Measurements from ENCODE around the gene EXOSC10.

DNA sequence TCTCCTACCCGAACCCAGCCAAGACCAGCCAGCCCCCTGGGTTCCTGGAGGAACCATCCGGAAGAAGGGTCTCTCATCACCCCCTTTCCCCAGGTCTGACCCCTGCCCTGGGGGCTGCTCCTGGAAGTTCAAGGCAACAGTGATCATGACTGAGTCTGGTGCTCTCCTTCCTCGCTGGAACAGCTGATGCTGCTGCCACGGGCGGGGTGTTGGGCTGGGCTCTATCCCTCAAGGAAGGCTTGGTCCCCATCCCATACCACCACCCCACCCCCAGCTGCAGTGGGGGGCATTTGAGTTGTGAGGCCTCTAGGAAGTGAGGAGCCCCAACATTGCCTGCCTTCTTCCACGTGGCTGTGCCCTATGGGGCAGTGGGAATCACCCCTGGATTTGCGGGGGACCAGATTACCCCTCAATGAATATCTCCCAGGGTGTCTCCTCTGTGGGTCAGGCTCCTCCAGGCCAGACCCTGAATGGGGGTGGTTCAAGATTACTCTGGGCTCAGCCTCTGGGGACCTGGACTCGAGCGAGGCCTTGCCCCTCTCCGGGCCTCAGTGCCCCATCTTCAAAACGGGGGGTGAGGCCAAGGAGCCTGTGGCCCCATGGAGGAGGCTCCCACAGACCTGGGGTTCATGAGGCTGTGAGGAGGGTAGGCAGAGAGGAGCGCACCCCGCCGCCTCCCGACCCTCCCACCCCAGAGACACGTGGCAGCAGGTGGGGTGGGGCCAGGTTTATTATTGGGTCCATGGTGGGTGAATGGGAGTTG is 55.4 kb downstream of the EXOSC10 start:
- TF ChIP-seq, protein P1, sequence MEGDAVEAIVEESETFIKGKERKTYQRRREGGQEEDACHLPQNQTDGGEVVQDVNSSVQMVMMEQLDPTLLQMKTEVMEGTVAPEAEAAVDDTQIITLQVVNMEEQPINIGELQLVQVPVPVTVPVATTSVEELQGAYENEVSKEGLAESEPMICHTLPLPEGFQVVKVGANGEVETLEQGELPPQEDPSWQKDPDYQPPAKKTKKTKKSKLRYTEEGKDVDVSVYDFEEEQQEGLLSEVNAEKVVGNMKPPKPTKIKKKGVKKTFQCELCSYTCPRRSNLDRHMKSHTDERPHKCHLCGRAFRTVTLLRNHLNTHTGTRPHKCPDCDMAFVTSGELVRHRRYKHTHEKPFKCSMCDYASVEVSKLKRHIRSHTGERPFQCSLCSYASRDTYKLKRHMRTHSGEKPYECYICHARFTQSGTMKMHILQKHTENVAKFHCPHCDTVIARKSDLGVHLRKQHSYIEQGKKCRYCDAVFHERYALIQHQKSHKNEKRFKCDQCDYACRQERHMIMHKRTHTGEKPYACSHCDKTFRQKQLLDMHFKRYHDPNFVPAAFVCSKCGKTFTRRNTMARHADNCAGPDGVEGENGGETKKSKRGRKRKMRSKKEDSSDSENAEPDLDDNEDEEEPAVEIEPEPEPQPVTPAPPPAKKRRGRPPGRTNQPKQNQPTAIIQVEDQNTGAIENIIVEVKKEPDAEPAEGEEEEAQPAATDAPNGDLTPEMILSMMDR (IDR thresholded peaks at IDR 0.05), result no peak
- TF ChIP-seq POLR2A (IDR thresholded peaks at IDR 0.05), result no peak

Measured in body of pancreas (tissue), 4 donors.